HG02981 (cell line): ENCODE measurements around the gene TMEM132D.
"Not testable (repeated sequence)": the region's sequence is repeated elsewhere in the genome, so short reads cannot be mapped to it uniquely, and the experiment has no call there.

ENCODE experiments used
- ATAC-seq: cut with Tn5 transposase; IDR thresholded peaks from one replicate; pipeline ENCODE4 v1.9.1; 2021; ENCODE audit warnings: mild to moderate bottlenecking, moderate library complexity; ENCODE audit not compliant: unreplicated experiment

The TMEM132D gene

GRCh38 chr12:129200576-129200975, 703.2 kb downstream of the TMEM132D start:
- no peak for ATAC-seq

- ATAC-seq, result no peak
These were observed 706.9 kb downstream of the TMEM132D start for GRCh38 chr12:129196927-129197326.

- no peak for ATAC-seq
These were observed 708.7 kb downstream of the TMEM132D start for GRCh38 chr12:129195081-129195480.

- ATAC-seq, result no peak
These were observed 710.5 kb downstream of the TMEM132D start for GRCh38 chr12:129193263-129193871.

GRCh38 chr12:129190827-129191226, 713.0 kb downstream of the TMEM132D start:
- no peak for ATAC-seq

- not testable (repeated sequence) for ATAC-seq
These were observed 713.9 kb downstream of the TMEM132D start for GRCh38 chr12:129189879-129190278.

- no peak for ATAC-seq
These were observed 716.9 kb downstream of the TMEM132D start for GRCh38 chr12:129186952-129187351.

GRCh38 chr12:129185855-129186254, 718.0 kb downstream of the TMEM132D start:
- no peak for ATAC-seq

GRCh38 chr12:129184127-129184928, 719.5 kb downstream of the TMEM132D start:
- ATAC-seq, result no peak

- no peak for ATAC-seq
These were observed 723.8 kb downstream of the TMEM132D start for GRCh38 chr12:129179941-129180553.

- ATAC-seq, result no peak
These were observed 733.9 kb downstream of the TMEM132D start for GRCh38 chr12:129169928-129170327.

GRCh38 chr12:129163861-129164260, 740.0 kb downstream of the TMEM132D start:
- ATAC-seq, result no peak

- no peak for ATAC-seq
These were observed 740.4 kb downstream of the TMEM132D start for GRCh38 chr12:129163461-129163860.

- ATAC-seq, result no peak
These were observed 741.0 kb downstream of the TMEM132D start for GRCh38 chr12:129162805-129163204.

GRCh38 chr12:129161511-129161910, 742.3 kb downstream of the TMEM132D start:
- ATAC-seq, result no peak

- ATAC-seq, result no peak
These were observed 743.5 kb downstream of the TMEM132D start for GRCh38 chr12:129160282-129160681.

- no peak for ATAC-seq
These were observed 751.3 kb downstream of the TMEM132D start for GRCh38 chr12:129152351-129153104.

- no peak for ATAC-seq
These were observed 753.1 kb downstream of the TMEM132D start for GRCh38 chr12:129150721-129151120.

- no peak for ATAC-seq
These were observed 758.4 kb downstream of the TMEM132D start for GRCh38 chr12:129145381-129145780.

GRCh38 chr12:129138776-129139175, 765.0 kb downstream of the TMEM132D start:
- no peak for ATAC-seq

- no peak for ATAC-seq
These were observed 767.0 kb downstream of the TMEM132D start for GRCh38 chr12:129136694-129137325.
